PC-9 (cell line): ENCODE data around the gene CTNNA1.

Experiments
- CTCF ChIP-seq: fragments of 200-600 bp; sonication (generic); conservative IDR thresholded peaks from 2 replicates; pipeline ENCODE4 v1.6.1; 2017; ENCODE audit warnings: mixed run types, antibody characterized with exemption, mild to moderate bottlenecking, moderate library complexity
- EZH2 ChIP-seq: fragments of 200-600 bp; sonication (generic); IDR thresholded peaks from 2 replicates; pipeline ENCODE4 v1.8.0; 2017; ENCODE audit warnings: antibody characterized with exemption, low read depth

GRCh38 chr5:138817241-138817640, 64.0 kb downstream of the CTNNA1 start:
- no peak for TF ChIP-seq CTCF
- no peak for TF ChIP-seq EZH2
